K562 (cell line): Measurements from ENCODE around the gene SLC9A1.

Experiments
- TF ChIP-seq, protein P1 (sequence below): sonication (generic); formaldehyde crosslinking; IDR thresholded peaks from 2 replicates; pipeline ENCODE4 v1.5.0; 2020; ENCODE audit warnings: missing genetic modification reagents
- TF ChIP-seq, protein P2 (sequence below): sonication (generic); formaldehyde crosslinking; IDR thresholded peaks from 2 replicates; pipeline ENCODE4 v1.8.0; 2023; ENCODE audit warnings: mild to moderate bottlenecking, missing genetic modification reagents
- TF ChIP-seq, protein P3 (sequence below), 2 experiments: fragments of 450-650 bp in 1 of 2; IDR thresholded peaks; 2 replicates each; pipeline ENCODE4 v1.6.1; 2011 to 2017; ENCODE audit warnings: low read depth in 2 of 2, antibody characterized with exemption in 1 of 2, borderline replicate concordance in 1 of 2, low read length in 1 of 2, mild to moderate bottlenecking in 1 of 2, mixed read lengths in 1 of 2; ENCODE audit not compliant: control insufficient read depth in 1 of 2

DNA sequence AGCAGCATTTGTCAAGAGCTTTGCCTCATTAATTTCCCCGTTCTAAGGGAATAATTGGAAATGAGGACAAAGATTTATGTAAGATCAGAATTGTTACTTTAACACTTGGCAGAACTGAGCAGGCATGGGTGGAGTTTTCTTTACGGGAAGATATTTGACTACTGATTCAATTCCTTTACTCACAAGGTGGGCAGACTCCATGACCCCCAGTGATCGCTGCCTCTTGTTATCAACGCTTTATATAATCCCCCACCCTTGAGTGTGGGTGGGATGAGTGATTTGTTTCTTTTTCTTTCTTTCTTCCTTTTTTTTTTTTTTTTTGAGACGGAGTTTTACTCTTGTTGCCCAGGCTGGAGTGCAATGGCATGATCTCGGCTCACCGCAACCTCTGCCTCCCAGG lies 77.0 kb downstream of the SLC9A1 start:
- TF ChIP-seq, protein P1, sequence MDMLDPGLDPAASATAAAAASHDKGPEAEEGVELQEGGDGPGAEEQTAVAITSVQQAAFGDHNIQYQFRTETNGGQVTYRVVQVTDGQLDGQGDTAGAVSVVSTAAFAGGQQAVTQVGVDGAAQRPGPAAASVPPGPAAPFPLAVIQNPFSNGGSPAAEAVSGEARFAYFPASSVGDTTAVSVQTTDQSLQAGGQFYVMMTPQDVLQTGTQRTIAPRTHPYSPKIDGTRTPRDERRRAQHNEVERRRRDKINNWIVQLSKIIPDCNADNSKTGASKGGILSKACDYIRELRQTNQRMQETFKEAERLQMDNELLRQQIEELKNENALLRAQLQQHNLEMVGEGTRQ = no peak
- TF ChIP-seq, protein P2, sequence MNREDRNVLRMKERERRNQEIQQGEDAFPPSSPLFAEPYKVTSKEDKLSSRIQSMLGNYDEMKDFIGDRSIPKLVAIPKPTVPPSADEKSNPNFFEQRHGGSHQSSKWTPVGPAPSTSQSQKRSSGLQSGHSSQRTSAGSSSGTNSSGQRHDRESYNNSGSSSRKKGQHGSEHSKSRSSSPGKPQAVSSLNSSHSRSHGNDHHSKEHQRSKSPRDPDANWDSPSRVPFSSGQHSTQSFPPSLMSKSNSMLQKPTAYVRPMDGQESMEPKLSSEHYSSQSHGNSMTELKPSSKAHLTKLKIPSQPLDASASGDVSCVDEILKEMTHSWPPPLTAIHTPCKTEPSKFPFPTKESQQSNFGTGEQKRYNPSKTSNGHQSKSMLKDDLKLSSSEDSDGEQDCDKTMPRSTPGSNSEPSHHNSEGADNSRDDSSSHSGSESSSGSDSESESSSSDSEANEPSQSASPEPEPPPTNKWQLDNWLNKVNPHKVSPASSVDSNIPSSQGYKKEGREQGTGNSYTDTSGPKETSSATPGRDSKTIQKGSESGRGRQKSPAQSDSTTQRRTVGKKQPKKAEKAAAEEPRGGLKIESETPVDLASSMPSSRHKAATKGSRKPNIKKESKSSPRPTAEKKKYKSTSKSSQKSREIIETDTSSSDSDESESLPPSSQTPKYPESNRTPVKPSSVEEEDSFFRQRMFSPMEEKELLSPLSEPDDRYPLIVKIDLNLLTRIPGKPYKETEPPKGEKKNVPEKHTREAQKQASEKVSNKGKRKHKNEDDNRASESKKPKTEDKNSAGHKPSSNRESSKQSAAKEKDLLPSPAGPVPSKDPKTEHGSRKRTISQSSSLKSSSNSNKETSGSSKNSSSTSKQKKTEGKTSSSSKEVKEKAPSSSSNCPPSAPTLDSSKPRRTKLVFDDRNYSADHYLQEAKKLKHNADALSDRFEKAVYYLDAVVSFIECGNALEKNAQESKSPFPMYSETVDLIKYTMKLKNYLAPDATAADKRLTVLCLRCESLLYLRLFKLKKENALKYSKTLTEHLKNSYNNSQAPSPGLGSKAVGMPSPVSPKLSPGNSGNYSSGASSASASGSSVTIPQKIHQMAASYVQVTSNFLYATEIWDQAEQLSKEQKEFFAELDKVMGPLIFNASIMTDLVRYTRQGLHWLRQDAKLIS (CRISPR knock-in tag) = no peak
- TF ChIP-seq, protein P3, sequence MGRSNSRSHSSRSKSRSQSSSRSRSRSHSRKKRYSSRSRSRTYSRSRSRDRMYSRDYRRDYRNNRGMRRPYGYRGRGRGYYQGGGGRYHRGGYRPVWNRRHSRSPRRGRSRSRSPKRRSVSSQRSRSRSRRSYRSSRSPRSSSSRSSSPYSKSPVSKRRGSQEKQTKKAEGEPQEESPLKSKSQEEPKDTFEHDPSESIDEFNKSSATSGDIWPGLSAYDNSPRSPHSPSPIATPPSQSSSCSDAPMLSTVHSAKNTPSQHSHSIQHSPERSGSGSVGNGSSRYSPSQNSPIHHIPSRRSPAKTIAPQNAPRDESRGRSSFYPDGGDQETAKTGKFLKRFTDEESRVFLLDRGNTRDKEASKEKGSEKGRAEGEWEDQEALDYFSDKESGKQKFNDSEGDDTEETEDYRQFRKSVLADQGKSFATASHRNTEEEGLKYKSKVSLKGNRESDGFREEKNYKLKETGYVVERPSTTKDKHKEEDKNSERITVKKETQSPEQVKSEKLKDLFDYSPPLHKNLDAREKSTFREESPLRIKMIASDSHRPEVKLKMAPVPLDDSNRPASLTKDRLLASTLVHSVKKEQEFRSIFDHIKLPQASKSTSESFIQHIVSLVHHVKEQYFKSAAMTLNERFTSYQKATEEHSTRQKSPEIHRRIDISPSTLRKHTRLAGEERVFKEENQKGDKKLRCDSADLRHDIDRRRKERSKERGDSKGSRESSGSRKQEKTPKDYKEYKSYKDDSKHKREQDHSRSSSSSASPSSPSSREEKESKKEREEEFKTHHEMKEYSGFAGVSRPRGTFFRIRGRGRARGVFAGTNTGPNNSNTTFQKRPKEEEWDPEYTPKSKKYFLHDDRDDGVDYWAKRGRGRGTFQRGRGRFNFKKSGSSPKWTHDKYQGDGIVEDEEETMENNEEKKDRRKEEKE (IDR thresholded peaks at IDR 0.05; ENCODE audit: borderline replicate concordance in 1 of 2, control insufficient read depth in 1 of 2, low read depth in 2 of 2, low read length in 1 of 2) = no peak
